Measurements from ENCODE around the gene RAD21L1.
"Not testable (repeated sequence)": the region's sequence is repeated elsewhere in the genome, so short reads cannot be mapped to it uniquely, and the experiment has no call there.

RAD21L1 gene

DNA sequence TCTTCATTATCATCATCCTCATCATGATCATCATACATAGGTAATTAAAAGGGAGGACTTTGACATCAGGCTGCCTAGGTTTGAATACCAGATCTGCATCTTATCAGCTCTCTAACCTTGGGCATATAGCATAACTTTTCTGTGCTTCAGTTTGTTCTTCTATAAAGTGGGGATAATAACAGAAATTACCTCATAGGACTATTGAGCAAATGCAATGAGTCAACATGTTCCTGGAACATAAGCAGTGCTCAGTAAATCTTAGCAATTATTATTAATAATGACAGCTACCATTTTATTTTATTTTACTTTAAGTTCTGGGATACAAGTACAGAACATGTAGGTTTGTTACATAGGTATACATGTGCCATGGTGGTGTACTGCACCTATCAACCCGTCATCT is 15.3 kb upstream of the RAD21L1 start:
- in situ Hi-C loops (cut with HindIII; ENCODE audit: low sequenced_read_pairs), result no loop called here
- H3K4me3 ChIP-seq (ENCODE audit: low read depth, low read length), result no peak overlapping the region
- DNase-seq (ENCODE audit: low read depth, low spot score), result no peak
- TF ChIP-seq, protein P1, sequence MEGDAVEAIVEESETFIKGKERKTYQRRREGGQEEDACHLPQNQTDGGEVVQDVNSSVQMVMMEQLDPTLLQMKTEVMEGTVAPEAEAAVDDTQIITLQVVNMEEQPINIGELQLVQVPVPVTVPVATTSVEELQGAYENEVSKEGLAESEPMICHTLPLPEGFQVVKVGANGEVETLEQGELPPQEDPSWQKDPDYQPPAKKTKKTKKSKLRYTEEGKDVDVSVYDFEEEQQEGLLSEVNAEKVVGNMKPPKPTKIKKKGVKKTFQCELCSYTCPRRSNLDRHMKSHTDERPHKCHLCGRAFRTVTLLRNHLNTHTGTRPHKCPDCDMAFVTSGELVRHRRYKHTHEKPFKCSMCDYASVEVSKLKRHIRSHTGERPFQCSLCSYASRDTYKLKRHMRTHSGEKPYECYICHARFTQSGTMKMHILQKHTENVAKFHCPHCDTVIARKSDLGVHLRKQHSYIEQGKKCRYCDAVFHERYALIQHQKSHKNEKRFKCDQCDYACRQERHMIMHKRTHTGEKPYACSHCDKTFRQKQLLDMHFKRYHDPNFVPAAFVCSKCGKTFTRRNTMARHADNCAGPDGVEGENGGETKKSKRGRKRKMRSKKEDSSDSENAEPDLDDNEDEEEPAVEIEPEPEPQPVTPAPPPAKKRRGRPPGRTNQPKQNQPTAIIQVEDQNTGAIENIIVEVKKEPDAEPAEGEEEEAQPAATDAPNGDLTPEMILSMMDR (IDR thresholded peaks at IDR 0.05; ENCODE audit: low read depth, low read length), result no peak

DNA sequence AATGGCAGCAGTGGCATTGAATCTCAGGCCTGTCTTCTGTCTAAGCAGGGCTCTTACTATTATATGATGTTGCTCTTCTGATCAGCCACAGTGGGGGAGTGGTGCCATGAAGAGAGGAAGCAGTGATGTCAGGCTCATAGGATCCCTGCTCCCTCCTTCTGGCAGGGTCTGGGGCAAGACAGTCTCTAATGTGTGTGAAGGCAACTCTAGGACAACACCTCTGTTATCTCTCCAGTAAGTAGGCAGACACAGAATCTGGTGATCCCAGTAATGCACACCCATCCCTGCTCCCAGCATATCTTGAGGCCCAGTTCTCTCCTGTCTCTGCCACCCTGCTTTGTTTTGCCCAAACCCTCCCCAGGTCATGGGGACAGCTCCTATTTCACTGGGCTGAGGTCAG is 13.8 kb upstream of the RAD21L1 start:
- TF ChIP-seq, protein P1 (IDR thresholded peaks at IDR 0.05; ENCODE audit: low read depth, low read length), result no peak
- H3K4me3 ChIP-seq (ENCODE audit: low read depth, low read length), result no peak overlapping the region

DNA sequence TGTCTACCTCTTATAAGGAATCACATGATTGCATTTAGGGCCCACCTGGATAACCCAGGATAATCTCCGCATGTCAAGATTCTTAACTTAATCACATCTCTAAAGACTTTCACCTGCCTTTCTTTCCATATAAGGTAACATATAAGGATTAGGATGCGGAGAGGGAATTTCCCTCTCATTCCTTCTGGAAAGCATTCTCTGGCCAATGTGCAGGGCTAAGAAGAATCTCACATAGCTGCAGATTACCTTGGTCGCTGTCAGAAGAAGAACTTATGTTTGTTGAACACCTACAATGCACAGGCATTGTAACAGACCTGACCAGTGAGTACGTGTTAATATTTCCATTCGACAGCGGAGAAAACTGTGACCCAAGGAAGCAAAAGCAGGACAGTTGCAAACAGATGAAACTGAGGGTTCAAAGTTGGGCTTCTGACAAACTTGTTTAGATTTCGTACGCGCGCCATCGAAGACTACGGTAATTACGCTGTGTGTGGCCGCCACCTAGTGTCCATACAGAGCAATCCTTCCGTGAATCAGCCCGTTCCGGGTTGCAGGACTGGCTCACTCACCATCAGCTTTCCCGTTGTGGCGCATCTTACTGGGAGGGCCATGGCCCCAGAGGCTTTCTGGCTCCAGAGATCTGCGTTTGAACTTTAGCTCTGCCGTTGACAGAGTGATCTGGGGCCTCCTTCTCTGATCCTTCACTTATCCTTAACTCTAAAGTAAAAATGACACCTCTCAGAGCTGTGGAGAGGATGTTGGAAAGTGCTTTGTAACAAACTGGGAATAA is 13.0 kb upstream of the RAD21L1 start:
- DNase-seq (ENCODE audit: low read depth, low spot score), result peak; percentile 59
- in situ Hi-C loops (cut with HindIII; ENCODE audit: low sequenced_read_pairs), result no loop called here
- TF ChIP-seq, protein P1 (IDR thresholded peaks at IDR 0.05; ENCODE audit: low read depth, low read length), result peak; percentile 86
- no peak overlapping the region for H3K4me3 ChIP-seq (ENCODE audit: low read depth, low read length)

More for the DNA sequence above, 13.8 kb upstream of the RAD21L1 start:
- in situ Hi-C loops (cut with HindIII; ENCODE audit: low sequenced_read_pairs), result no loop called here
- DNase-seq (ENCODE audit: low read depth, low spot score), result no peak

DNA sequence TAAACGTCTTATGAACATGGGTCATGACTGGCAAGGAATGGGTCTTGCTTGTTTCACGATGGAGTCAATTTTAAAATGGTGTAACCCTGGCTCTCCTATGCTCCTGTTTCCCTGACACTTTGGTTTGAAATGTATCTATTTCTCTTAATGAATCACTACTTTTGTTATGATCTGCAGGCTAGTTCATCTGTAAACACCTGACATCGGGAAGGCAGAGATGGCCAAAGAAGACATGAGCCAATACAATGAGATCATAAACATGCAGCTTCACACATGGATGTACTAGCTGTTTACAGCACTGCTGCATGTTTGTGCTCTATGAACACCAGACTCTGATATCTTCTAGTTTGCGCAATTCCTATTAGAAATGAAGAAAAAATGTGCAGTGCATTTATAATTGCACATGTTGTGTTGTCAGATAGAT is 11.0 kb upstream of the RAD21L1 start:
- DNase-seq (ENCODE audit: low read depth, low spot score), result no peak
- TF ChIP-seq, protein P1 (IDR thresholded peaks at IDR 0.05; ENCODE audit: low read depth, low read length), result no peak
- H3K4me3 ChIP-seq (ENCODE audit: low read depth, low read length), result no peak overlapping the region
- in situ Hi-C loops (cut with HindIII; ENCODE audit: low sequenced_read_pairs), result no loop called here

DNA sequence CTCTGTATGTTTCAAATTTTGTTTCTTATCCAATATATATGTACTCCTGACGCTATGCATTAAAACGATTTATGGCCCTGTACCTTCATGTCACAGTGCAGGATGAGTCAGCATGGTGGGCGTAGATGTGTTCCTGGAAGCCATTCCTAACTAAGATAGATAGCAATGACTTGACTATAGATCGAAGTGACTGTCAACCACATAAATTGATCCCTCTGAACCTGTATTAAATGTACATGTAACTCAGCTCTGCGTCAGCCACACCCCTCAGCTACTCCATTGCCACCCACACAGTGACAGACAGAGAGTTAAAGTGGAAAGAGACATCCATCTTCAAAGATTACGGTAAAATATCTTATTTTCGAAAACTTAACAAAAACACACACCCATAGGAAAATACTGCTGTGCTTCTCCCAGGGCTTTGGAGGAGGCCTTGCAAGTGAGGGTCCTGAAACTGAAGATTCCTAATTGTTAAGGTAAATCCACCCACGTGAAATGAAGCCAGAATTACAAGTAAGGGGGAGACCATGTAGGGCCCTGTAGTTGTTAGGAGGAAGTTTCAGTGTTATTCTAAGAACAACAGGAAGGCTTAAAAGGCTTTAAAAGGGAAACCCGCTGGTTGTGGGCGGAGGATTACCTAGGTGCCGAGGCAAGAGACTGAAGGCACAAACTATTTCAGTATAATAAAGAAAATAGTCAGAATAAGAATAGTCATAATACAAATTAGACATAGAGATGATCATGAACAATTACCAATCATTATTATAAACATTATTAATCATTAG is 10.3 kb upstream of the RAD21L1 start:
- in situ Hi-C loops (cut with HindIII; ENCODE audit: low sequenced_read_pairs), result no loop called here
- no peak for DNase-seq (ENCODE audit: low read depth, low spot score)
- no peak overlapping the region for H3K4me3 ChIP-seq (ENCODE audit: low read depth, low read length)
- TF ChIP-seq, protein P1 (IDR thresholded peaks at IDR 0.05; ENCODE audit: low read depth, low read length), result no peak

DNA sequence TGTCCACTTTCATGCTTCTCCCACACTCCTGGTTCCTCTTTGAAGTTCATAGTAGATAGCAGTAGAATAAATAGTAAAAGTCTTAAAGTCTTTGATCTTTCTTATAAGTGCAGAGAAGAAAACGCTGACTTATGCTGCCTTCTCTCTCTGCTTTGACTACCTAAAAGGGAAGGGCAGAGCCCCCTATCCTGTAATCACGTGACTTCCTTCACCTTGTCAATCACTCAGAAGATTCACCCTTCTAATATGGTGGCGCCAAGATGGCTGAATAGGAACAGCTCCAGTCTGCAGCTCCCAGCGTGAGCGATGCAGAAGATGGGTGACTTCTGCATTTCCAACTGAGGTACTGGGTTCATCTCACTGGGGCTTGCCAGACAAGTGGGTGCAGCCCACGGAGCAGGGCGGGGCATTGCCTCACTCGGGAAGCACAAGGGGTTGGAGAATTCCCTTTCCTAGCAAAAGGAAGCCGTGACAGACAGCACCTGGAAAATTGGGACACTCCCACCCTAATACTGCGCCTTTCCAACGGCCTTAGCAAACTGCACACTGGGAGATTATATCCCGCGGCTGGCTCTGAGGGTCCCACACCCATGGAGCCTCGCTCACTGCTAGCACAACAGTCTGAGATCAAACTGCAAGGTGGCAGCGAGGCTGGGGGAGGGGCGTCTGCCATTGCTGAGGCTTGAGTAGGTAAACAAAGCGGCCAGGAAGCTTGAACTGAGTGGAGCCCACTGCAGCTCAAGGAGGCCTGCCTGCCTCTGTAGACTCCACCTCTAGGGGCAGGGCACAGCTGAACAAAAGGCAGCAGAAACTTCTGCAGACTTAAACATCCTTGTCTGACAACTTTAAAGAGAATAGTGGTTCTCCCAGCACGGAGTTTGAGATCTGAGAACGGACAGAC is 9.1 kb upstream of the RAD21L1 start:
- H3K4me3 ChIP-seq (ENCODE audit: low read depth, low read length); in situ Hi-C loops (cut with HindIII; ENCODE audit: low sequenced_read_pairs); DNase-seq (ENCODE audit: low read depth, low spot score): not testable (repeated sequence)

DNA sequence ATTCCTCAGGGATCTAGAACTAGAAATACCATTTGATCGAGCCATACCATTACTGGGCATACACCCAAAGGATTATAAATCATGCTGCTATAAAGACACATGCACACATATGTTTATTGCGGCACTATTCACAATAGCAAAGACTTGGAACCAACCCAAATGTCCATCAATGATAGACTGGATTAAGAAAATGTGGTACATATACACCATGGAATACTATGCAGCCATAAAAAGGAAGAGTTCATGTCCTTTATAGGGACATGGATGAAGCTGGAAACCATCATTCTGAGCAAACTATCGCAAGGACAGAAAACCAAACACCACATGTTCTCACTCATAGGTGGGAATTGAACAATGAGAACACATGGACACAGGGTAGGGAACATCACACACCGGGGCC is 3.1 kb upstream of the RAD21L1 start:
- DNase-seq (ENCODE audit: low read depth, low spot score); in situ Hi-C loops (cut with HindIII; ENCODE audit: low sequenced_read_pairs); H3K4me3 ChIP-seq (ENCODE audit: low read depth, low read length): not testable (repeated sequence)
